ENCODE data around the gene LALBA.
"Not testable (repeated sequence)": the region's sequence is repeated elsewhere in the genome, so short reads cannot be mapped to it uniquely, and the experiment has no call there.

Gene LALBA

DNA sequence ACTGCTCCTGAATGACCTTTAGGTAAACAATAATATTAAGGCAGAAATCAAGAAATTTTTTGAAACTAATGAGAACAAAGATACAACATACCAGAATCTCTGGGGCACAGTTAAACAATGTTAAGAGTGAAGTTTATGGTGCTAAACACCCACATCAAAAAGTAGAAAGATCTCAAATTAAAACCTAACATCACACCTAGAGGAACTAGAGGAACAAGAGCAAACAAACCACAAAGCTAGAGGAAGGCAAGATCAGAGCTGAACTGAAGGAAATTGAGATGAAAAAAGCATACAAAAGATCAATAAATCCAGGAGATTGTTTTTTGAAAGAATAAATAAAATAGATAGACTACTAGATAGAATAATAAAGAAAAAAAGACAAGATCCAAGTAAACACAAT is 37.2 kb downstream of the LALBA start:
- DNase-seq (ENCODE audit: low read depth): no peak

DNA sequence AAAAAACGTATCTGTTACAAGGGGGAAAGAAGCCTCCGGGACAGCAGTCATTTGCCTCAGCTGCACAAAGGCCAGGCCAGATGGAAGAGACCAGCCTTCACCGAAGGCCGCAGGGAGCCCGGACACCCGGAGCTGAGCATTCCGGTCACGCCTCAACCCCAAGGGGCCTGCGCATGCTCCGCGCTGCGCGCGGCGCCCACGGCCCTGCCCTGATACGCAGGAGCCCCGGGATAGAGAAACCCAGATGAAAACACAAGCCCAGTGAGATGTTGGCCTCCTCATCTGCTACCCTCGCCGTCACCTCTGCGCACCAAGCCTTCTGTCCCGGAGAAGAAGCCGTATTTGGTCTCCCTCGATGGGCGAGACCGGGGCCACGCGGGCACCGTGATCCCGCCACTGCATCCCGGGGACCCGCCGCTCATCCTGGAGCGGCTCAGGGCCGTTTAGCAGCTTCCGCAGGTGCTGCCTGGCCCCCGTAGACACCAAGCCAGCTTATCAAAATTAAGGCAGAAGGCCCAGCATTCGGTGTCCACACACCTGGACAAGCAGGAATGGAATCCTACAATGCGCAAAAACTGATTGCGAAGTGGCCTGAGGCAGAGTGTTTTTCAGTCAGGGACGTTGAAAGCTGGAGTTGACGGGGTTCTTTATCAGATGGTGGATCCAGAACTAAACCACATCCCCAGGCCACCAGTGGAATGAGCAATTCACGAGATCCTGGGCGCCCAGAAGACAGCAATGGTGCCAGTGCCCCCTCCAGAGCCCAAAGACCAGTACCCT is 41.8 kb downstream of the LALBA start:
- TF ChIP-seq CTCF (conservative IDR thresholded peaks at IDR 0.05; ENCODE audit: low read depth, low read length): no peak

More for the DNA sequence above, 37.2 kb downstream of the LALBA start:
- no peak for TF ChIP-seq CTCF (conservative IDR thresholded peaks at IDR 0.05; ENCODE audit: low read depth, low read length)
- H3K4me3 ChIP-seq (ENCODE audit: low read length): no peak overlapping the region

GRCh38 chr12:48525332-48525731 is 44.5 kb downstream of the LALBA start, which contains the start of gene OR8S1:
TSS of gene OR8S1 (plus strand) at chr12:48525632. CDS start at chr12:48525632, 0 bp downstream.
- no peak for TF ChIP-seq CTCF (conservative IDR thresholded peaks at IDR 0.05; ENCODE audit: low read depth, low read length)
- DNase-seq (ENCODE audit: low read depth): no peak
- H3K4me3 ChIP-seq (ENCODE audit: low read length): no peak within 1 kb of the TSS

More for the DNA sequence above, 41.8 kb downstream of the LALBA start:
- no peak for DNase-seq (ENCODE audit: low read depth)
- H3K4me3 ChIP-seq (ENCODE audit: low read length): no peak overlapping the region

DNA sequence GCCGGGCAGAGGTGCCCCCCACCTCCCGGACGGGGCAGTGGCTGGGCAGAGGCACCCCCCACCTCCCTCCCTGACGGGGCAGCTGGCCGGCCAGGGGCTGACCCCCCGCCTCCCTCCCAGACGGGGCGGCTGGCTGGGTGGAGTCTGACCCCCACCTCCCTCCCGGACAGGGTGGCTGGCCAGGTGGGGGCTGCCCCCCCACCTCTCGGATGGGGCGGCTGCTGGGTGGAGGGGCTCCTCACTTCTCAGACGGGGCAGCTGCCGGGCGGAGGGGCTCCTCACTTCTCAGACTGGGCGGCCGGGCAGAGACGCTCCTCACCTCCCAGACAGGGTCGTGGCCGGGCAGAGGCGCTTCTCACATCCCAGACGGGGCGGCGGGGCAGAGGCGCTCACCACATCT is 49.5 kb downstream of the LALBA start:
- not testable (repeated sequence) for H3K4me3 ChIP-seq (ENCODE audit: low read length); DNase-seq (ENCODE audit: low read depth)
